ENCODE measurements around the gene NTRK3.

The NTRK3 gene

DNA sequence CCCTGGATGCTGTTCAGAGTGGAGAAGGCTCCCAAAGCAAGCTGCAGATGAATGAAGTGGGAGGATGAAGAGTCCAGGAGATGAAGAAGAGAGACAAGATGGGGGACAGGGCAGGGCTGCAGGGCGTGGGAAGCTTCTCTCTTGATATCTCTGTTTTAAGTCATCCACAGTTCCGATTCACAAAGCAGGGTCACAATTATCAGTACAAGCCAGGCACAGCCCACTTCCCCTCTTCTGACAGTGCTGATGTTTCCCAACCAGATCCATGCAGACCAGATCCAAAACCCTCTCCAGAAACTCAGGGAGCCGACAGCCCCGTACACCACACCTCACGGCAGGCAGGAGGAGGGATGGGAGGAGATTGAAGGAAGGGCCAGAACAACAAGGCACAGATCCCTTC, 31.1 kb downstream of the NTRK3 start:
- DNase-seq = no peak

DNA sequence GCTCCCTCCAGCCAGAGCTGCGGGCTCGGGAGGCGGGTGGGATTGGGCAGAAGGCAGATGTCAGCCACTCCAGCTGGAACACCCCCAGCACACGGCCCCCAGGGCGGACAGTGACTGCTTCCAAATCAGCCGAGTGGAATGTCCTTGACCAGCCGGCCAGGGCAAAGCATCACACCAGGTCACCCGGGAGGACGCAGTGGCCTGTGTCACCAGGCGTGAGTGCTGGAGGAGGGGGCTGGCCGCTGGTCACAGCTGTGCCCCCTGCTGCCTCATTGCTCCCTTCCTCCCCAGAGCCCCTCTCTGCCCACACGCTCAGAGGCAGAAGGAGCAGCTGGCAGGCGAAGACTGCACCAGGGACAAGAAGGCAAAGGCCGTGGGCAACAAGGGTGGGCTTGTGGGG, 33.5 kb downstream of the NTRK3 start:
- no peak for DNase-seq

DNA sequence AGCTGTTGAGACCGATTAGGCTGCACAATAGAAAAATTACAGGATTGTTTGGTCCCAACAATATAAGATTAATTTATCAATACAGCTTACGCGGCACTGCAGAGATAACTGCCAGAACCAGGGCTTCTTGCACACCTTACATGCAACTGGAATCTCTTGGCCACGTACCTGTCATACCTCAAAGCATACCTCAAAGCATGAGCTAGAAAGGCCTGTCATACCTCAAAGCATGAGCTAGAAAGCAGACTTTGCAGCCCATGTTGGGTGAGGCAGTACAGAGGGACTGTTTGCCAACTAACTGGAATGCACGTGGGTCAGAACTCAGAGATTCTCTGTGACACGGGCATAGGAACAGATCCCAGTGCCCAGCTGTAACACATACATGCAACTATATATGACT, 34.7 kb downstream of the NTRK3 start:
- DNase-seq = no peak

DNA sequence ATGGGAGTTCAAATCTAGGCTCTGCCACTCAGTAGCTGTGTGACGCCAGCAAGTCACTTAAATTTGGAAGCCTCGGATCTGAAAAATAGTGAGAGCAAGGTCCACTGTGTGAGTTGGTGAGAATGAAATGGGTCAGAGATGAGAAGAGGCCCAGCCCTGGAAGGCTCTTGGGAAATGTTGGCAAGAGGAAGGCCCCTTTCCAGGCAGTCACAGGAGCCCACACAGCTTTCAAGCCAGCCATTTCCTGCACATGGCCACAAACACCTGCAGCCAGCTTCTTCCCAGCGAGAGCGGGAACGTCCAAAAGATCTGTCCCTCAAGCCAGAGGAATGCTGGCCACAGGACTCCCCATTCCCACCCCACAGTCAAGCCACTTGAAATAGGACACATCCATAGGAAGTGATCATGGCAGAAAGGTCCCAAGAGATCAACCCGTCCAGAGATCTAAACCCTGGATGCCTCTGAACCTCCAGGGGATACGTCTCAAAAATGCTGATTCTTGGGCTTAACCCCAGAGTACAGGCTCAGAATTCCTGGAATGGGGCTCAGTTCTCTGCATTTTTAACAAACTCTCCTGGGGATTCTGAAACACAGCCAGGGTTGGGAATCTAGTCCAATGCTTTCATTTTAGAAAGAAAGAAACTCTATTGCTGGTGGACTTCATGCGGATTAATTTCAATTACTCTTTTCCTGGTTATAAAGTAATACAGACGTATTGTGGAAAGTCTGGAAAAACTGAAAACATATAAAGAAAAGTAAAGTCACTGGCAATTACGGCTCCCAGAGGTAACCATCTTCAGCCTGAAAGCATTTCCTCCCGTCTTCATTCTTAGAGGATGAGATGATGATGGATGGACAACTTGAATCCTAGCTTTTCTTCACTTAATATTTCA, 35.9 kb downstream of the NTRK3 start:
- DNase-seq = no peak

DNA sequence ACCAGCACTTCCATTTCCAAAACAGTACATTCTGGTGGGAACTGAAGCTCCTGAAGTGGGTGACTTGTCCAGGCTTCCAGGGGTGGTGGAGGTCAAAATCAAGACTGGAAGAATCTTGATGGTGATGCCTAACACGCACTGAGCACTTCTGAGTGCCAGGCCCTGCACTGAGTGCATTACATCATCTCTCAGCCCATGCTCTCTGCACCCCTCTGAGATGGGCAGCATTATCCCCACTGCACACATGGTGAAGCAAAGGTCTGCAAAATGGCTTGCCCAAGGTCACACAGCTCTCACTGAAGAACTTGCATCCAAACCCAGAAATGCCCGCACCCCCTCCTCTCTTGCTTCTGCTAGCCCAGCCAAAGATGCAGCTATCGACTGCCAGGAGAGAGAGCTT, 36.9 kb downstream of the NTRK3 start:
- DNase-seq = no peak

DNA sequence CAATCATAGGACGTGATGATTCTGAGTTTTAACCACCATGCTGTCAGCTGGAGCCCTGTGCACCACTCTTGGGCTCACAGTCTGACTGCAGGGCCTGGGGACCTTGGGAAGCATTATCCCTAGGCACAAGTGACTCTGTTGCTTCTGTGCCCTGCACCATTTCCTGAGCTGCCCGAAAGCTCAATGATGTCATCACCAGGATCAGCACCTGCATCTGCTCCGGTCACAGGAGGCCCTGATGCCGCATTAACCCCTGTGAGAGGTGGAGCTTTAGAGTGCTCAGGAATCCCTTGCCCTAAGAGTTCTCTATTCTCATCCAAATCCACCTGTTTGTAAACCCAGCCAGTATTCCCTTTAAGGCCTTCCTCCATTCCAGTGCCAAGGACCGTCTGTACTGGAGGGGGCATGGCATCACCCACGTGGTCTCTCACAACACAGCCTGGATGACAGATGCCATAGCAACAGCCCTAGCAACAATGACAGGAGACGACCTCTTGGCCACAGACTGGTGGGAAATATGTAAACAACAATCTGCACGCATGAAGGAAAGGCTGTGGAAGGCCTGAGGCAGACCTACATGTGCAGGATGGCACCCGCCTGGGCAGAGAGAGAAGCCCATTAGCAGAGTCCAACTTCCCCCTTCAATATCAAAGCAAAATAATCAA, 37.9 kb downstream of the NTRK3 start:
- no peak for DNase-seq

DNA sequence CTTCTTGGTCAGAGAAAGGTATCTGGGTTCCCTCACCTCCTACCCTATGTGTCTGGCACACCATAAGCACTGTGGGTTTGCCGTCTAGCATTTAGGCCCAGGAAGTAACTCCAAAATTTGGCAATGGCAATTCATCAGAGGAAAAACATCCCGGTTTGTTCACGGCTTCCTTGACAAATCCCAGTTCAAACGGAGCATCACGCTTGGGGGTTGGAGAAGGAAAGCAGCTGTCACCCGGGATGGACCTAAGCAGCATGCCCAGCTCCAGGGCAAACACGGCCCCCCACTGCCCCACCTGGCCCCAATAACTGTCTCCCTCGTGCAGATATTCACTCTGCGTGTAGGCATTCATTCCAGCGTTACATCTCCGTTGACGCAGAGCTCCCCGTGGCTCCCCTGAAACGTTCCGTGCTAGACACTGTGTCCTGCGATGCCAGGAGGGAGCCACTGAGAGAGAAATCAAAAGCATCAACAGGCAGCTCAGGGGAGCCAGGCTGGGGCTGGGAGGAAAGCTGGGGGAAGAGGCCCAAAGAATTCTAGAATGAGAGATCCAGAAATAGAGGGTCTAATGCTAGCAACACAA, 41.4 kb downstream of the NTRK3 start:
- DNase-seq = no peak

DNA sequence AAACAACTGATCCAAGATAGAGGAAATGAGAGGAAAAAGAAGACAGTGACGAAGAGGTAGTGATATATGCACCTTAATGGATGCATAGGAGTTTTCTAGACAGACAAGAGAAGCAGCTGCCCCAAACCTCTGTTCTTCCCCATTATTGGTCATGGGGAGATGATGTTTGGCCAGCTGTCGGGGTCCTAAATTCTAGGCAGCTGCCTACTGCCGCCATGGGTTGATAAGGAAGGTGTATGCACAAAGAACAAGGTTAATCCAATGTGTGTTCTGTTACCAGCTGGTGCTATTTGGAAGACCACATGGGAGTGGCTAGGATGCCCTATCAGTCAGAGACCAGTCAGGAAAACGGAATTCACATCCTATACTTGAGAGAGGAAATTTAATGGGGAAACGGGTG, 47.4 kb downstream of the NTRK3 start:
- no peak for DNase-seq

DNA sequence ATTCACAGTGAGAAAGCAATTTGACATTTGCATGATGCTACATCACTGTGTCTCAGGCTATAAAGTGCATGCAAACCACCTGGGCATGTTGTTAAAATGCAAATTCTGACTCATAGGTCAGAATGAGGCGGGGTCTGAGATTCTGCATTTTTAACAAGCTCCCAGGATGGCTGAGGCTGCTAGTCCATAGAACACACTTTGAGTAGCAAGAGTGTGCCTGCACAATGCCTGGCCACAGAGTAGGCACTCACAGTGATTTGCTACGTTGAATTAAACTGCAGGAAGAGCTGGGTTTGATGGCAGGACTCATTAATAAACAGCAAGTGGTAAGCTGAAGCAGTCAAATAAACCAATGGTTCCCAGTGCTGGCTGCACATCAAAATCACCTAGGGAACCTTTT, 48.1 kb downstream of the NTRK3 start:
- no peak for DNase-seq

DNA sequence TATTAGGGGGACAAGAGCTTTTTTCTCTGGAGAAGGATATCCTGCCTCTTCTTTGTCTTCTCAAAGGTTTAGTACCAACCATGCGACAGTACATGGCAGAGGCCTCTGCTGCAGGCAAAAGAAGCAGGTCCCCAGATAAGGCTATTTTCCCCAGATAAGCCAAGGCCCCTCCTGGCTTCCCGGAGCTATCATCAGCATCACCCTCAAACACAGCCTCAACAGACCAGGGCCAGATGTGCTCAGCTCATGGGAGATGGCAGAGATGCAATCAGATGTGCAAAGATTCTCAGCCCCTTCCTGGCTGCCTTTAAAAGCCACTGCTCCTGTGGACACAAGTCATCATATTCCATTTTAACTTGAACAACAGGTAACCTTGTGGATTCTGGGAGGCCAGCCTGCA, 49.0 kb downstream of the NTRK3 start:
- DNase-seq = no peak

DNA sequence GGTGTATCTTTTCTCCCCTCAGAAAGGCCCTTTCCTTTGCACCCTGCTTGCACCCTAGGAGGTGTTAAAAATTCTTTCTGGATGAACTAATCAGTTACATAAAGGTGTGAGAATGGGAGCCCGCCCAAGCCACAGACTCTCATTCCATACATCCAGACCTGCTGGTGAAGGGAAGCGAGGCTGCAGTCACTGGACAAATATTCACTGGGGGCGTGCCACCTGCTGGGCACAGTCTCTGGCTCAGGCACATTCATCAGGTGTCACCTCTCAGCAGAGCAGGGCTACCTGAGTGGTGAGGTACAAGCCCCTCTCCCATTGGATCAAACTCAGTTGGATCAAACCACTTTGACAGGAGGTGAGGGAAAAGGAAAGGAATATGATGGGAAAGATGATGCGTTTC, 52.0 kb downstream of the NTRK3 start:
- DNase-seq = no peak

DNA sequence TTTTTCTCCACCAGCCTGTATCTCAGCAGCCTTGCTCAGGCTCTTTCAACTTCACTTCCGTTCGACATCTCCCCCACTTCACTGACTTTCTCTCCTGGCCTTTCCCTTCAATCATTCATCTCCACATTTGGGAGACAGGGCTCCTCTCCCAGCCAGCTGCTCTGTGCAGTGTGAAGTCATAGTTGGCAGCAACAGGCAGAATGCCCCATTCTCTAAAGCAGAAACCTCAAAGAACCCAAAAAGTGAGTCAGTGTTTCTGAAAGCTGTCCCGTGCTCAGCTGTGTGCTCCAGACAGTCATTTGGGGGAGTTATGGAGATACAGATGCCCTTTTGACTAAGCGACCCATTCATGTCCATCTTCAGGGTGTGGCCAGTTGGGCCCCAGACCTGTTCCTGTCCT, 54.3 kb downstream of the NTRK3 start:
- no peak for DNase-seq

DNA sequence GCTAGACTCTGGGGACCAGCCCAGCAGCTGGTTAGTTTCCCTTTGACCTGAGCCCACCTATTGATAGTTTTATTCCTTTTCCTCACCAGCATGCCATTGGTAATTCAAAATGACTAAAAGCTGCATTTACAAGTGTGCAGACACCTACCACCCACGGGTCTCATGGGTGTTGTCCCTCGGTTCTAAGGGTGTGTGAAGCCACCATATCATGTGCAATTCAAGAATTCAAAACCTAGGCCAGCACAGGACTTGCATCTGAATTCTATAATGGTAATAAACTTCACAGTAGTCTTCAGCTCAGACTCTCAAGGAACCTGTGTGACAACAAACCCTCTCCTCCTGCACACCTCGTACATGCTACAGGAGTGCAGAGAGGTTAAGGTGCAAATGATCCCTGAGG, 55.3 kb downstream of the NTRK3 start:
- DNase-seq = no peak

DNA sequence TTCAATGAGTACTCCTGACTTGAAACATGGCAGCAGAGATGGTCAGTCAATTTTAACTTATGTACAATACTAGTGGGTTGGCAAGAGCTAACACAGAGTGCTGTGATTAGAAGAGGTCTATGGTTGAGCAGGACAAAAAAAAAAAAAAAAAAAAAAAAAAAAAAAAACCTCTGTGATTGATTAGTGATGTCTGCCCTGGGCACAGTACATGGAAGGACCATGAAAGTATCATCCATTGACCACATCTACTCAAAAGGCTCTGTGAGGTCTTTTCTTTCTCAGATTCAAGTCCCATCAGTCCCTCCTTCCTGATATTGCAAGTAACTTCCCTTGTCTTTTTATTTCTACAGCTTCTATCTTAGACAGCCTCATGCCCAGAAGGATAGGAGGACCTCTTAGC, 59.6 kb downstream of the NTRK3 start:
- no peak for DNase-seq

DNA sequence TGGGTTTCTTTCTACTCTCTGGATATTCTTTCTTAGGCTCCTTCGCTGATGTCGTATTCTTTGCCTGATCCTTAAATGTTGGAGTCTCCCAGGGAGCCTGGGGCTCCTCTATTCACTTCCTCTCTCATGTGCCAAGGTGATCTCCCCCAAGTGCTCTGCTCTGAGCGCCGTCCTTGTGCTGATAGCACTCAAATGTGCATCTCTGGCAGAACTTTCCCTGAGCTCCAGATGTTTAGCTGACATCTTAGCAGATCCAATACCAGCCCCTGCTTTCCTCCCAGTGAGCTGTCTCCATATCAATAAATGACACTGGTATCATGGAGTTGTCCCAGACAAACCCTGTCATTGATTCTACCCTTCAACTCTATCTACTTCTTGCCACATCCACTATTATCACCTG, 62.4 kb downstream of the NTRK3 start:
- no peak for DNase-seq

DNA sequence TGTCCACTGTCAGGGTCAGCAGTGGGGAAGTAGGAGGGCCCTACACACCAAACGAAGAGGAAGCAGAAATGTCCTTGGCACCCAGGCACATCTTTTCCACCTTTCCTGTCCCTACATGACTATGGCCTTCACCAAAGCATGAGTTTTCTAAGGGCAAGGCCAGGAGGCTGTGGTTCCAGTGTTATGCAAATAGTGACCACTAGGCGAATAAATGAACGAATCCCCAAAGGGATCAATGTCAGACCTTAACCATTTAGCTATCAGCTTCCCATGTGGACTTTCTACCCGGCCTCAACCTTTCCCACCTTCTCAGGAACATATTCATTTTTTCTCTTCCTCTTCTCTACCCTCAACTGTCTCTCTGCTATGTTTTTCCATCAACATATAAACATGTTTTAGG, 63.1 kb downstream of the NTRK3 start:
- no peak for DNase-seq

DNA sequence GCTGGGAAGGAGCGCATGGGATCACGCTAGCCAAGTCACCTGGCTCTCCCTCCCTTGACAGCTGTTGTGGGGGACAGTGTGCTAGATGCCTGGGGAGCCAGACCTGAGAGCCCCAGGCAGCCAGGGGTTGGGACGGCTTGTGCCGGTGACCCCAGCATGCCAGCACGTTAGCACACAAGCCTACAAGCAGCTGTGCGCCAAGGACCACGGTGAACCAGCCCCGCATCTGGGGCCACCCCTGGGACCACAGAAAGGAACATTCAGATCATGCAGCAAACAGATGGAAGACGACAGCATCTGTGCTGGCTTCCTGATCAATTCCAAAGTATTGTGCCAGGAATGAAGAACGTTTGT, 64.8 kb downstream of the NTRK3 start:
- no peak for DNase-seq

DNA sequence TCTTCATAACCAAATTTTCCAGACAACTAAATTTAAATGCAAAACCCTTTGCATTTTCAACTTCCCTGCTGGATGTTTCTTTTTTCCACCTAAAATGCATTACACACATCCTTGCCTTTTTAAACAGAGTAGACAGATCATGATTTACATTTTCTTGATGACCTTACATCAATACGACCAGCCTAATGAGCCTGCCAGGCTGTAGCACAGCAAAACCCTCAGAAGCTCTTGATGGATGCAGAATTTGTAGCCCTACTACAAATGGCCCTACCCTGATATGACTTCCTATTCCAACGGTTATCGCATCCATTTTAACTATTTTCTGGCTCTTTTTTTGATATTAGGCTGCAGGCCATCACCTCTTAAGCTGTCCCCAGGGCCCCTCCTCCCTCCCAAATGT, 66.3 kb downstream of the NTRK3 start:
- DNase-seq = no peak

DNA sequence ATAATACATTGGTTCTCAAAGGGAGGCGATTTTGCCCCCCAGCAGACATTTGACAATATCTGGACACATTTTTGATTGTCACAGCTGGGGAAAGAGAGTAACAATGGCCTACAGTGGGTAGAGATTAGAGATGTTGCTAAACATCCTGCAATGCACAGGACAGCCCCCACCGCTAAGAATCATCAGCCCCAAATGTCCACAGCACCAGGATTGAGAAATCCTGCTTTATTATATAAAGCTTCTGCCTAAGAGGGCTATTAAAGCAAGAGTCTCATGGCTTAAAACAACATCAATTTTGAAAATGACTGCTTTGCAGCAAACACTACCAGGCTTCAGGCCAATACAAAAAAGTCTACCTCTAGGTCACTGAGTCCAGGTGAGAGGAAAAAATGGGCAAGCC, 68.2 kb downstream of the NTRK3 start:
- DNase-seq = no peak

DNA sequence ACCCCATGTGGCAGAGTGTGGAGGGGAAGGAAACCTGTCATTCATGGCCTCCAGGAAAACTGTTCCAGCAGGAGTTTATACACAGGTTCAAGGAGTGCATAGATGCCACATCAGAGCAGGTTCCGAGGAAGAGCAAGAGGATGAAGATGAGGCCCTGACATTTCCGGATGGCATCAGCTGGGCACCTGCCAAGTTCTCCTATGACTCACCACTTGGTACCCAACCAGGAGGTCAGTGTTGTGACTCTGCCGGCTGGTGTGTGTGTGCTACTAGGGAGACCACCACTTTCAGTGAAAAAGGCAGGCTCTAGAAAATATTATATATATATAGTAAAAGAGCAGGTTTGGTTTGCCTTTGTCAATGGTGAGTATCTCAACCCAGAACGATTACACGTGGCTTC, 69.3 kb downstream of the NTRK3 start:
- no peak for DNase-seq

DNA sequence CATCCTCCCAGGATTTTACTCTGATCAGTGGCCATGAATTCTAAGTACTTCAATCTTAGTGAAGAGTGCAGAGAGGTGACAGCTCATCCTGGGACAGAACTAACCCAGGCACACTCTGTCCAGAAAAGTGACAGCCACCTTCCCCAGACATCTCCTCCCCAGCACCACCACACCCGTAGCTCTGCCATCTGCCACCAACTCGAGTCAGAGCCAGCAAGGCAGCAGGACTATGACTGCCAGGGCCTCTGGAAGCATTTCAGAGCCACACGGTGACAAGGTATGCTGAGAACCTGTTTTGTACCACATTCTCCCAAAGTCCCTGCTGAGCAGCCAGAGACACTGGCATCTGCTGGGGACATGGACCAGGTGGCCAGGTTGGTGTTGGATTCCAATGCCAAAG, 71.0 kb downstream of the NTRK3 start:
- no peak for DNase-seq

DNA sequence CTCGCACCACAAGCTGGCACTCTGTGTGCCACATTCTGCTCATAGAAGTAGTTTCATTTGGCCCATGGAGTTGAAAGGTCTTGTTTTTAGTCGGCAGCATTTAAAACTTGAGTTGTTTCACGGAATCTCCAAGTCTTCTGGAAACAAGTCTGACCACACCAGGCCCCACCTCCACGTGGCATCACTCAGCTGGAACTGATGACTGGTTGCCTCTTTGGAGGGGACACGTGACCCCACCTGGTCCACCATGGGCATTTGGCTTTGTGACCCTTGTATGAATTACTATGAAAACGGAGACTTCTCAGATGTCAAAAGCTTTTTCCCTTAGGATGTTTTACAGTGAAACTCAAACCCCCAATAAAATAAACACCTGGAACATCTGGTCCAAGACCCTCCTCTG, 74.9 kb downstream of the NTRK3 start:
- no peak for DNase-seq

DNA sequence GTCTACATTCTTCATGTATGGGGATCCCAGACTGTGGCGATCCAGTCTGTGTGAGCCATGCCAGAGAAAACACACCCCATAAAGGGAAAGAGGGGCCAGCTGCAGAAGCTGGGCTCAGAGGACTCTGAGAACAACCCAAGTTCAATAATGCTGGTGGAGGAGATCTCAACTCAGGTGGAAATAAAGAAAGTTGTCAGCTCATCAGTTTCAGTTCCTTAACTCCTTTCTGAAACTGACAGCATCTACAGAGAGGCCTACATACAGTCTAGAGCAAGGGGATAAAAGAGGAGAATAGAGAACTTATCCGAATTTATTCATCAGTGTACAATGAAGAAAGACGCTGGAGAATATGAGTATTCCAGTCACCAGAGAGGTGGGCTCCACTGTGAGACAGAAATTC, 77.0 kb downstream of the NTRK3 start:
- DNase-seq = no peak

DNA sequence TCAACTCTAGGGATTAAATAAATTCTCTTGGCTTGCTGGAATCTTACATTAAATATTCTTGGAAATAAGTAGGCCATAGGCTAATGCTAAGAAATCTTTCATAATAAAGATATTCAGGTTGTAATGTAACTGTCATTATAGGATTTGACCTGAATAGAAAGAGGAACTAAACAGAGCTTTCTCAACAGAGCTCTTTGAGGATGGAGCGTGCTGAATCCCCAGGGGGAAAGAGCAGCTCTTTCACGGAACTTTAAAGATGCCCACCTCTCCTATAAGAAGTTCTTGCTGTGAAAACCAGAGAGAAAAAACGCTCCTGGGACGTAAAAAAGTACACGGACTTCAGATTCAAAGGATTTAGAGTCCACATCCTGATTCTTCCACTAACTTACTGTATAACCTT, 77.9 kb downstream of the NTRK3 start:
- no peak for DNase-seq

DNA sequence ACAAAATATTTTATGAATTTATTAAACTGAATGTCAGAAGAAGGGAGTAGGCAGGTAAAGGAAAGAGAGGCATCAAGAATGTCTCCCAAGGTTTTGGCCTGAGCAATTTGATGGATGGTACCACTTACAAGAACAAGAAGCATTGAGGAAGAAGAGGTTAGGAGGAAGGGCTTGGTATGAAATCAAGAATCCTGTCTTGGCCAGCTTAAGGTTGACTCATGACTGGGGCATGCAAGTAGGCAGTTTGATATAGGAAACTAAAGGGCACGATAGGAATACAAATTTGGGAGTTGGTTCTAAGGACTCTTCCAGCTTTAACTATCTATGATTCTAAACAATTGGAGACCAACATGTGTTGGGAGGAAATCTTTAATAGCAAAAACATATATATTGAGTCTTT, 79.1 kb downstream of the NTRK3 start:
- DNase-seq = no peak
